OCI-LY1 (cell line): ENCODE results near the gene RAB11FIP4.

ENCODE experiments used
- H2AFZ ChIP-seq: fragments of 200-600 bp; sonication (generic), shearing (Covaris generic); 2 replicates; pipeline ENCODE4 v1.6.0; 2014; ENCODE audit warnings: antibody characterized with exemption, mild to moderate bottlenecking, low read length
- H3F3A ChIP-seq: fragments of 200-600 bp; sonication (generic), shearing (Covaris generic); 2 replicates; pipeline ENCODE4 v1.6.0; 2014; ENCODE audit warnings: mild to moderate bottlenecking, antibody characterized with exemption, low read length, moderate library complexity; ENCODE audit not compliant: insufficient read depth
- H3K27ac ChIP-seq: fragments of 200-600 bp; sonication (generic); 2 replicates; pipeline ENCODE4 v1.5.1; 2014; ENCODE audit warnings: low read length, mixed run types, mild to moderate bottlenecking, low read depth; ENCODE audit not compliant: poor library complexity, severe bottlenecking
- H3K27me3 ChIP-seq: fragments of 200-600 bp; sonication (generic); 2 replicates; pipeline ENCODE4 v1.6.0; 2014; ENCODE audit warnings: antibody characterized with exemption, mild to moderate bottlenecking, low read length, moderate library complexity; ENCODE audit not compliant: insufficient read depth
- H3K36me3 ChIP-seq: fragments of 200-600 bp; sonication (generic); 2 replicates; pipeline ENCODE4 v1.6.1; 2014; ENCODE audit warnings: mild to moderate bottlenecking, antibody characterized with exemption, low read length, moderate library complexity, mixed read lengths; ENCODE audit not compliant: insufficient read depth
- H3K4me1 ChIP-seq: fragments of 200-600 bp; sonication (generic); 2 replicates; pipeline ENCODE4 v1.5.1; 2014; ENCODE audit warnings: mild to moderate bottlenecking, low read length, moderate library complexity; ENCODE audit not compliant: insufficient read depth, severe bottlenecking
- H3K4me2 ChIP-seq: fragments of 200-600 bp; sonication (generic), shearing (Covaris generic); 2 replicates; pipeline ENCODE4 v1.6.1; 2014; ENCODE audit warnings: low read length
- H3K4me3 ChIP-seq: fragments of 200-600 bp; sonication (generic); 2 replicates; pipeline ENCODE4 v1.5.1; 2014; ENCODE audit warnings: low read length, low read depth, mild to moderate bottlenecking, mixed read lengths; ENCODE audit not compliant: poor library complexity, severe bottlenecking
- H3K79me2 ChIP-seq: fragments of 200-600 bp; shearing (Covaris generic); 2 replicates; pipeline ENCODE4 v1.6.1; 2016; ENCODE audit warnings: mixed run types, low read length, mixed read lengths; ENCODE audit not compliant: insufficient read depth
- H3K9ac ChIP-seq: fragments of 200-600 bp; sonication (generic), shearing (Covaris generic); 2 replicates; pipeline ENCODE4 v1.6.1; 2014; ENCODE audit warnings: mild to moderate bottlenecking, low read length, mixed read lengths
- H3K9me2 ChIP-seq: fragments of 200-600 bp; sonication (generic), shearing (Covaris generic); 2 replicates; pipeline ENCODE4 v1.6.1; 2014; ENCODE audit warnings: low read depth, mild to moderate bottlenecking, low read length, mixed read lengths
- H3K9me3 ChIP-seq: fragments of 200-600 bp; shearing (Covaris generic); 2 replicates; pipeline ENCODE4 v1.6.1; 2014; ENCODE audit warnings: low read length, mixed read lengths
- H4K20me1 ChIP-seq: fragments of 200-600 bp; sonication (generic), shearing (Covaris generic); 2 replicates; pipeline ENCODE4 v1.6.0; 2016; ENCODE audit warnings: mild to moderate bottlenecking, low read length; ENCODE audit not compliant: insufficient read depth
- CTCF ChIP-seq: fragments of 200-600 bp; sonication (generic), shearing (Covaris generic); IDR thresholded peaks from 2 replicates; pipeline ENCODE4 v1.5.1; 2017; ENCODE audit warnings: mild to moderate bottlenecking, antibody characterized with exemption, low read length, moderate library complexity, mixed read lengths
- EZH2 ChIP-seq: fragments of 200-600 bp; sonication (generic), shearing (Covaris generic); IDR thresholded peaks from 2 replicates; pipeline ENCODE4 v1.8.0; 2017; ENCODE audit warnings: borderline replicate concordance, mixed run types, mild to moderate bottlenecking, antibody characterized with exemption, low read length, moderate library complexity, mixed read lengths

Gene RAB11FIP4

DNA sequence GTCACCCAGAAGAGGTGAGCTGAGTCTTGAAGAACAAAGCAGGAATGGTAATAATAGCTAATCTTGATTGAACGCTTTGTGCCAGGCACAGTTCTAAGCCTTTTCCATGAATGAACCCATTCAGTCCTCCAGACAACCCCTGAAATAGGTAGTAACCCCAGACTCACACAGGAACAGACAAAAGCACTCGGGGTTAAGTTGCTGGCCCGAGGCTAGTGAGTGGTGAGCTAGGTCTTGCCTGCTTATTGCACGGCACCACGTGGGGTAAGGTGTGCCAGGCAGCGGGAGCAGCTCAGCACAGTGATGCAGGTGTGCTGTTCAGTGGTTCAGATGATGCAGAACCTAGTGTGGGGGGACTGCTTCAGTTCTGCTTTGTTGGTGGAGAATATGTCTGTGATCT, 181.6 kb downstream of the RAB11FIP4 start:
- H3K9me3 ChIP-seq, result no peaks in the 10 kb centered on the region
- H3K27ac ChIP-seq, result no peak overlapping the region
- TF ChIP-seq EZH2 (no peak), CTCF (no peak)
- H3K4me2 ChIP-seq, result no peak overlapping the region
- H3K79me2 ChIP-seq, result no peaks in the 10 kb centered on the region
- H3K9ac ChIP-seq, result no peak overlapping the region
- no peaks in the 10 kb centered on the region for H3F3A ChIP-seq
- no peaks in the 10 kb centered on the region for H3K36me3 ChIP-seq
- no peaks in the 10 kb centered on the region for H3K4me1 ChIP-seq
- H3K27me3 ChIP-seq, result no peaks in the 10 kb centered on the region
- H3K4me3 ChIP-seq, result no peak overlapping the region
- no peak overlapping the region for H2AFZ ChIP-seq
- no peaks in the 10 kb centered on the region for H4K20me1 ChIP-seq
- no peaks in the 10 kb centered on the region for H3K9me2 ChIP-seq

DNA sequence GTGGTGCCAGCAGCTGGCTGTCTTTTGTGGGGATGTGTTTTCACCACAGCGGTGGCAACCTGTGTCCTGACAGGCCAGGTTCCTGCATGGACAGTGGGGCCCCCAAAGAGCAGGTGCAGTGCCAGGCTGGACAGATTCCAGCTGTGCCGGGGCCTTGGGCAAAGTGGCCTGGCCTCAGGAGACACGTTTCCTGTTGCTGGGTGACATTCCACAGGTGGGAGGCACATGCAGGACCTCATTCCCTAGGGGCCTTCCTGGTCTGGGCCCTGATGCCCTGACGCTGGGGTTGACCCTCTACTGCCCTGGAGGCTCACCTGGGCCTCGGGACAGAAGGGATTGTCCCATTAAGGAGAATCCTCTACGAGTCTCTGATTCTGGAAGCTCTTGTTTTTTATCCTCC, 182.4 kb downstream of the RAB11FIP4 start:
- TF ChIP-seq EZH2 (no peak), CTCF (no peak)
- no peak overlapping the region for H3K27ac ChIP-seq
- H3K4me1 ChIP-seq, result no peaks in the 10 kb centered on the region
- no peak overlapping the region for H3K9ac ChIP-seq
- H3F3A ChIP-seq, result no peaks in the 10 kb centered on the region
- no peaks in the 10 kb centered on the region for H3K9me3 ChIP-seq
- H3K79me2 ChIP-seq, result no peaks in the 10 kb centered on the region
- no peaks in the 10 kb centered on the region for H3K9me2 ChIP-seq
- no peak overlapping the region for H2AFZ ChIP-seq
- no peaks in the 10 kb centered on the region for H3K36me3 ChIP-seq
- H4K20me1 ChIP-seq, result no peaks in the 10 kb centered on the region
- no peak overlapping the region for H3K4me2 ChIP-seq
- no peaks in the 10 kb centered on the region for H3K27me3 ChIP-seq
- no peak overlapping the region for H3K4me3 ChIP-seq

DNA sequence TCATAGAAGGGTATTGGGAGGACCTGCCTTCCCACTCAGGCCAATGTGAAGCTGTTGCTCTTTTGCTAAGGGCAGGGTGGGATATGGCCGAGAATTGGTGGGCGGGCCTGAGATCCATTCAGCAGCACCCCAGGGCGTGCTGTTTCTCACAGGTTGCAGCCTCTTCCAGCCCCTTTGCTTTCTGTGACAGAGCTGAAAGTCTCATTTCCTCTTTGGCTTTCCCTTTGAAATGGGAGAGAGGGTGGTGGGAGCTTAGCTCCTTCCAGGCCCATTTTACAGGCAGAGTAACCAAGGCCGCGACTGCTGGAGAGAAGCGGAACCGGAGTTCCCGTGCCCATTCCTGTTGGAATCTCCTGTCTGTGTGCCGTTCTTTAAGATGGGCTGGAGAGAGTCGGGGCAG, 183.0 kb downstream of the RAB11FIP4 start:
- H3F3A ChIP-seq, result no peaks in the 10 kb centered on the region
- no peaks in the 10 kb centered on the region for H3K4me1 ChIP-seq
- no peaks in the 10 kb centered on the region for H3K79me2 ChIP-seq

More for the DNA sequence above, 183.0 kb downstream of the RAB11FIP4 start:
- Histone ChIP-seq H3K27ac (no peak overlapping the region), H4K20me1 (no peaks in the 10 kb centered on the region), H3K36me3 (no peaks in the 10 kb centered on the region), H3K9me3 (no peaks in the 10 kb centered on the region), H3K27me3 (no peaks in the 10 kb centered on the region), H3K9ac (no peak overlapping the region), H3K4me2 (no peak overlapping the region), H2AFZ (no peak overlapping the region), H3K9me2 (no peaks in the 10 kb centered on the region), H3K4me3 (no peak overlapping the region)
- TF ChIP-seq EZH2 (no peak), CTCF (no peak)
